Hepatocyte (in vitro differentiated cells): ENCODE data around the gene ACOX2. TPM values are rescaled to one million over a fixed set of nuclear protein-coding genes. Genes with fewer than 3 reads are reported as not detected.

Experiments
- DNase-seq: peaks from one replicate; pipeline ENCODE4 v3.0.0-alpha.2; 2016; ENCODE audit warnings: low spot score
- H2AFZ ChIP-seq: fragments of 200-600 bp; sonication (generic); 2 replicates; pipeline ENCODE4 v1.6.0; 2016; ENCODE audit warnings: antibody characterized with exemption, mild to moderate bottlenecking
- H3K27ac ChIP-seq: fragments of 200-600 bp; sonication (generic); 2 replicates; pipeline ENCODE4 v1.5.1; 2016; ENCODE audit warnings: mild to moderate bottlenecking
- H3K27me3 ChIP-seq: fragments of 200-600 bp; sonication (generic); 2 replicates; pipeline ENCODE4 v1.6.1; 2016
- H3K36me3 ChIP-seq: fragments of 200-600 bp; sonication (generic); replicated peaks from 2 replicates; pipeline ENCODE4 v1.5.1; 2016; ENCODE audit warnings: low read depth; ENCODE audit not compliant: insufficient read depth
- H3K4me1 ChIP-seq: fragments of 200-600 bp; sonication (generic); 2 replicates; pipeline ENCODE4 v1.5.1; 2016; ENCODE audit warnings: mild to moderate bottlenecking, moderate library complexity; ENCODE audit not compliant: insufficient read depth
- H3K4me2 ChIP-seq: fragments of 200-600 bp; sonication (generic); 2 replicates; pipeline ENCODE4 v1.6.0; 2016
- H3K4me3 ChIP-seq: fragments of 200-600 bp; sonication (generic); 2 replicates; pipeline ENCODE4 v1.5.1; 2016; ENCODE audit warnings: mild to moderate bottlenecking
- H3K79me2 ChIP-seq: fragments of 200-600 bp; sonication (generic); 2 replicates; pipeline ENCODE4 v1.6.0; 2017; ENCODE audit warnings: mild to moderate bottlenecking
- H3K9me2 ChIP-seq: fragments of 200-600 bp; sonication (generic); replicated peaks from 2 replicates; pipeline ENCODE4 v1.6.0; 2017; ENCODE audit warnings: mild to moderate bottlenecking; ENCODE audit not compliant: insufficient read depth
- H3K9me3 ChIP-seq: fragments of 200-600 bp; sonication (generic); 2 replicates; pipeline ENCODE4 v1.5.1; 2016; ENCODE audit warnings: low read depth, mild to moderate bottlenecking
- H4K20me1 ChIP-seq: fragments of 200-600 bp; sonication (generic); 2 replicates; pipeline ENCODE4 v1.6.0; 2016; ENCODE audit warnings: mild to moderate bottlenecking; ENCODE audit not compliant: insufficient read depth, poor library complexity, severe bottlenecking
- CTCF ChIP-seq: fragments of 200-600 bp; sonication (generic); IDR thresholded peaks from 2 replicates; pipeline ENCODE4 v1.5.1; 2016; ENCODE audit warnings: antibody characterized with exemption, mild to moderate bottlenecking; ENCODE audit not compliant: poor library complexity
- EZH2 ChIP-seq: fragments of 200-600 bp; sonication (generic); IDR thresholded peaks from 2 replicates; pipeline ENCODE4 v1.6.1; 2016; ENCODE audit warnings: antibody characterized with exemption, mild to moderate bottlenecking, borderline replicate concordance
- EZH2phosphoT487 ChIP-seq: fragments of 200-600 bp; sonication (generic); IDR thresholded peaks from one replicate; pipeline ENCODE4 v1.6.1; 2018; ENCODE audit warnings: antibody characterized with exemption, mild to moderate bottlenecking, low read depth, moderate library complexity; ENCODE audit not compliant: unreplicated experiment, severe bottlenecking
- WGBS: methylation state at CpG from one replicate; pipeline ENCODE4 v1.1.6; 2016; ENCODE audit warnings: low lambda C conversion rate; ENCODE audit errors: missing lambda C conversion rate; 5-methylcytosine and 5-hydroxymethylcytosine counted together
- polyA plus RNA-seq: library from polyadenylated mRNA; unstranded; fragments of >200 nt; fragmentation: Nextera tagmentation; extraction: Ambion mirVana; gene quantifications from 2 replicates; pipeline ENCODE4 v1.2.1, GENCODE V29; 2016
- total RNA-seq: library from RNA; depleted of rRNA; stranded (reverse); fragments of >200 nt; gene quantifications from 2 replicates; pipeline ENCODE4 v1.2.3, GENCODE V29; 2014

ACOX2 gene
- total and polyA plus RNA-seq, 2 experiments from 2014 or later = 26.2 to 30.6 TPM

GRCh38 chr3:58564054-58564453, 27.1 kb upstream of the ACOX2 start:
- Histone ChIP-seq H3K36me3 (no peaks in the 10 kb centered on the region), H3K4me1 (peaks cover 11% of the 10 kb centered on the region), H3K79me2 (no peaks in the 10 kb centered on the region), H3K27me3 (no peaks in the 10 kb centered on the region), H3K4me3 (no peak overlapping the region), H3K27ac (no peak overlapping the region), H4K20me1 (no peaks in the 10 kb centered on the region), H2AFZ (no peak overlapping the region), H3K4me2 (no peak overlapping the region), H3K9me3 (no peaks in the 10 kb centered on the region), H3K9me2 (no peaks in the 10 kb centered on the region)
- TF ChIP-seq CTCF (no peak), EZH2phosphoT487 (no peak), EZH2 (no peak)
- no peak for DNase-seq
- 93% methylated on average over 1 of the region's 1 CpG for WGBS

- TF ChIP-seq EZH2 = no peak
- TF ChIP-seq CTCF = no peak
- no peak for TF ChIP-seq EZH2phosphoT487
- 82% methylated on average over 6 of the region's 6 CpGs for WGBS
- H3K4me3 ChIP-seq = no peak overlapping the region
- H3K9me2 ChIP-seq = no peaks in the 10 kb centered on the region
- no peak overlapping the region for H3K27ac ChIP-seq
- no peak overlapping the region for H3K4me2 ChIP-seq
- H3K79me2 ChIP-seq = no peaks in the 10 kb centered on the region
- no peaks in the 10 kb centered on the region for H3K27me3 ChIP-seq
- H4K20me1 ChIP-seq = no peaks in the 10 kb centered on the region
- H3K9me3 ChIP-seq = no peaks in the 10 kb centered on the region
- no peak overlapping the region for H2AFZ ChIP-seq
- peaks cover 11% of the 10 kb centered on the region for H3K4me1 ChIP-seq
- no peak for DNase-seq
- no peaks in the 10 kb centered on the region for H3K36me3 ChIP-seq
Measured at GRCh38 chr3:58563386-58564035, 26.5 kb upstream of the ACOX2 start.

GRCh38 chr3:58562498-58562897, 25.5 kb upstream of the ACOX2 start:
- Histone ChIP-seq H2AFZ (no peak overlapping the region), H3K27ac (no peak overlapping the region), H3K9me3 (no peaks in the 10 kb centered on the region), H3K4me1 (peaks cover 16% of the 10 kb centered on the region), H3K36me3 (no peaks in the 10 kb centered on the region), H3K4me2 (no peak overlapping the region), H3K79me2 (no peaks in the 10 kb centered on the region), H4K20me1 (no peaks in the 10 kb centered on the region), H3K27me3 (no peaks in the 10 kb centered on the region), H3K4me3 (no peak overlapping the region), H3K9me2 (no peaks in the 10 kb centered on the region)
- TF ChIP-seq EZH2 = no peak
- no peak for TF ChIP-seq CTCF
- TF ChIP-seq EZH2phosphoT487 = no peak
- no peak for DNase-seq
- 90% methylated on average over 4 of the region's 4 CpGs for WGBS
